GM23338 (cell line): ENCODE results near the gene ME1. TPM values are rescaled to one million over a fixed set of nuclear protein-coding genes. Genes with fewer than 3 reads are reported as not detected.

ENCODE experiments used
- ATAC-seq: fragments of 200-7000 bp; cut with Tn5 transposase; 3 replicates; pipeline ENCODE4 v1.9.1; 2020
- DNase-seq: peaks from one replicate; pipeline ENCODE4 v3.0.0-alpha.2; 2015; ENCODE audit warnings: low spot score
- H2AFZ ChIP-seq: fragments of 200-600 bp; sonication (generic); 2 replicates; pipeline ENCODE4 v1.8.0; 2016; ENCODE audit warnings: antibody characterized with exemption, mild to moderate bottlenecking, moderate library complexity
- H3F3A ChIP-seq: fragments of 200-600 bp; sonication (generic); replicated peaks from 2 replicates; pipeline ENCODE4 v1.8.0; 2017; ENCODE audit warnings: antibody characterized with exemption, mixed run types, low read depth
- H3K27ac ChIP-seq: fragments of 200-600 bp; sonication (generic); 2 replicates; pipeline ENCODE4 v1.6.1; 2016; ENCODE audit warnings: low read depth
- H3K27me3 ChIP-seq: fragments of 200-600 bp; sonication (generic); 2 replicates; pipeline ENCODE4 v1.8.0; 2016; ENCODE audit warnings: mild to moderate bottlenecking, mixed run types, moderate library complexity; ENCODE audit not compliant: insufficient read depth
- H3K36me3 ChIP-seq: fragments of 200-600 bp; sonication (generic); 2 replicates; pipeline ENCODE4 v1.8.0; 2016; ENCODE audit warnings: mild to moderate bottlenecking; ENCODE audit not compliant: insufficient read depth
- H3K4me1 ChIP-seq: fragments of 200-600 bp; sonication (generic); 2 replicates; pipeline ENCODE4 v1.8.0; 2016; ENCODE audit warnings: mild to moderate bottlenecking, moderate library complexity; ENCODE audit not compliant: insufficient read depth
- H3K4me2 ChIP-seq: fragments of 200-600 bp; sonication (generic); 2 replicates; pipeline ENCODE4 v1.7.1; 2017; ENCODE audit warnings: mixed run types
- H3K4me3 ChIP-seq: fragments of 200-600 bp; sonication (generic); 2 replicates; pipeline ENCODE4 v1.6.1; 2016; ENCODE audit warnings: mixed run types
- H3K79me2 ChIP-seq: fragments of 200-600 bp; sonication (generic); replicated peaks from 2 replicates; pipeline ENCODE4 v1.8.0; 2017; ENCODE audit warnings: mild to moderate bottlenecking; ENCODE audit not compliant: insufficient read depth
- H3K9me2 ChIP-seq: fragments of 200-600 bp; sonication (generic); 2 replicates; pipeline ENCODE4 v1.8.0; 2017; ENCODE audit not compliant: insufficient read depth
- H4K20me1 ChIP-seq: fragments of 200-600 bp; sonication (generic); replicated peaks from 2 replicates; pipeline ENCODE4 v1.8.0; 2017; ENCODE audit warnings: mild to moderate bottlenecking; ENCODE audit not compliant: insufficient read depth
- H3K27ac Mint-ChIP-seq: 2 replicates; pipeline ENCODE4 v1.8.0; 2020; ENCODE audit warnings: inconsistent platforms, mild to moderate bottlenecking, moderate library complexity, mixed read lengths
- H3K27me3 Mint-ChIP-seq: 3 replicates; pipeline ENCODE4 v1.8.0; 2022; ENCODE audit warnings: low read depth, mild to moderate bottlenecking, moderate library complexity, mixed read lengths, inconsistent platforms; ENCODE audit not compliant: insufficient read depth, poor library complexity
- H3K36me3 Mint-ChIP-seq: 3 replicates; pipeline ENCODE4 v1.8.0; 2021; ENCODE audit warnings: low read depth, mild to moderate bottlenecking, inconsistent platforms, moderate library complexity, mixed read lengths
- H3K4me1 Mint-ChIP-seq: 3 replicates; pipeline ENCODE4 v1.8.0; 2020; ENCODE audit warnings: mild to moderate bottlenecking, inconsistent platforms, mixed read lengths
- H3K4me3 Mint-ChIP-seq: 3 replicates; pipeline ENCODE4 v1.8.0; 2021; ENCODE audit warnings: moderate library complexity, mild to moderate bottlenecking, inconsistent platforms, mixed read lengths
- H3K9me3 Mint-ChIP-seq: 3 replicates; pipeline ENCODE4 v1.8.0; 2020; ENCODE audit warnings: moderate library complexity, mild to moderate bottlenecking, inconsistent platforms, mixed read lengths
- CREB1 ChIP-seq: fragments of 250-450 bp; sonication (Bioruptor Pico); IDR thresholded peaks from 2 replicates; pipeline ENCODE4 v1.5.0; 2020; ENCODE audit warnings: low read depth, mild to moderate bottlenecking, moderate library complexity
- EZH2 ChIP-seq: fragments of 200-600 bp; sonication (generic); IDR thresholded peaks from one replicate; pipeline ENCODE4 v1.8.0; 2017; ENCODE audit warnings: antibody characterized with exemption, mild to moderate bottlenecking, low read depth; ENCODE audit not compliant: unreplicated experiment
- JUNB ChIP-seq: IDR thresholded peaks from one replicate; pipeline ENCODE4 v1.6.1; 2016; ENCODE audit warnings: antibody characterized with exemption; ENCODE audit not compliant: unreplicated experiment
- NANOG ChIP-seq: IDR thresholded peaks from 2 replicates; pipeline ENCODE4 v1.6.1; 2016; ENCODE audit warnings: antibody characterized with exemption, borderline replicate concordance
- POLR2AphosphoS5 ChIP-seq: IDR thresholded peaks from 2 replicates; pipeline ENCODE4 v1.6.1; 2016; ENCODE audit warnings: antibody characterized with exemption, low read depth
- STAT1 ChIP-seq: IDR thresholded peaks from one replicate; pipeline ENCODE4 v1.6.1; 2016; ENCODE audit warnings: antibody characterized with exemption; ENCODE audit not compliant: unreplicated experiment
- ZNF114 ChIP-seq: fragments of 250-450 bp; sonication (Bioruptor Pico); IDR thresholded peaks from 2 replicates; pipeline ENCODE4 v1.5.0; 2020; ENCODE audit warnings: mild to moderate bottlenecking, moderate library complexity
- ZNF331 ChIP-seq: fragments of 250-450 bp; sonication (Bioruptor Pico); IDR thresholded peaks from 2 replicates; pipeline ENCODE4 v1.5.0; 2020; ENCODE audit warnings: low read depth, mild to moderate bottlenecking, moderate library complexity
- ZNF462 ChIP-seq: fragments of 250-450 bp; sonication (Bioruptor Pico); IDR thresholded peaks from 2 replicates; pipeline ENCODE4 v1.5.0; 2020; ENCODE audit warnings: mild to moderate bottlenecking, moderate library complexity
- polyA plus RNA-seq: library from polyadenylated mRNA; unstranded; fragments of >200 nt; fragmentation: Nextera tagmentation; extraction: Ambion mirVana; gene quantifications from 2 replicates; pipeline ENCODE4 v1.2.1, GENCODE V29; 2016
- total RNA-seq: library from RNA; depleted of rRNA; stranded (reverse); fragments of >200 nt; shearing (Covaris generic); gene quantifications from 2 replicates; pipeline ENCODE4 v1.2.3, GENCODE V29; 2014
- TF ChIP-seq, protein P1 (sequence below): IDR thresholded peaks from 2 replicates; pipeline ENCODE4 v1.6.1; 2016; ENCODE audit warnings: antibody characterized with exemption
- TF ChIP-seq, protein P2 (sequence below): IDR thresholded peaks from one replicate; pipeline ENCODE4 v1.6.1; 2018; ENCODE audit warnings: antibody characterized with exemption; ENCODE audit not compliant: unreplicated experiment

ME1 gene
- total and polyA plus RNA-seq, 2 experiments from 2014 or later = 6.4 to 8.0 TPM

GRCh38 chr6:83431545-83432155, 799 bp upstream of the ME1 start:
- Histone ChIP-seq H2AFZ (peak overlapping the region; percentile 94), H3K9me2 (no peaks in the 10 kb centered on the region), H3K79me2 (peaks cover 33% of the 10 kb centered on the region), H4K20me1 (no peaks in the 10 kb centered on the region), H3F3A (no peaks in the 10 kb centered on the region), H3K4me3 (peak overlapping the region; percentile 80), H3K27me3 (peaks cover 7% of the 10 kb centered on the region; the same call in 1 of the 2 replicates), H3K36me3 (no peaks in the 10 kb centered on the region), H3K27ac (no peak overlapping the region), H3K4me2 (peak overlapping the region; percentile 85), H3K4me1 (peaks cover 12% of the 10 kb centered on the region)
- DNase-seq = peak; percentile 44
- Mint-ChIP-seq H3K9me3 (no peaks in the 10 kb centered on the region), H3K27ac (peak overlapping the region; percentile 95), H3K27me3 (peaks cover 13% of the 10 kb centered on the region), H3K4me3 (peak overlapping the region; percentile 85), H3K4me1 (peaks cover 19% of the 10 kb centered on the region; the same call in 2 of the 3 replicates), H3K36me3 (no peaks in the 10 kb centered on the region)
- TF ChIP-seq ZNF331 (no peak), ZNF462 (CRISPR knock-in tag) (no peak), NANOG (no peak), CREB1 (CRISPR knock-in tag) (no peak), STAT1 (no peak), JUNB (no peak), ZNF114 (CRISPR knock-in tag) (no peak), EZH2 (no peak), POLR2AphosphoS5 (no peak)
- TF ChIP-seq, protein P1, sequence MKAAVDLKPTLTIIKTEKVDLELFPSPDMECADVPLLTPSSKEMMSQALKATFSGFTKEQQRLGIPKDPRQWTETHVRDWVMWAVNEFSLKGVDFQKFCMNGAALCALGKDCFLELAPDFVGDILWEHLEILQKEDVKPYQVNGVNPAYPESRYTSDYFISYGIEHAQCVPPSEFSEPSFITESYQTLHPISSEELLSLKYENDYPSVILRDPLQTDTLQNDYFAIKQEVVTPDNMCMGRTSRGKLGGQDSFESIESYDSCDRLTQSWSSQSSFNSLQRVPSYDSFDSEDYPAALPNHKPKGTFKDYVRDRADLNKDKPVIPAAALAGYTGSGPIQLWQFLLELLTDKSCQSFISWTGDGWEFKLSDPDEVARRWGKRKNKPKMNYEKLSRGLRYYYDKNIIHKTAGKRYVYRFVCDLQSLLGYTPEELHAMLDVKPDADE = no peak
- TF ChIP-seq, protein P2, sequence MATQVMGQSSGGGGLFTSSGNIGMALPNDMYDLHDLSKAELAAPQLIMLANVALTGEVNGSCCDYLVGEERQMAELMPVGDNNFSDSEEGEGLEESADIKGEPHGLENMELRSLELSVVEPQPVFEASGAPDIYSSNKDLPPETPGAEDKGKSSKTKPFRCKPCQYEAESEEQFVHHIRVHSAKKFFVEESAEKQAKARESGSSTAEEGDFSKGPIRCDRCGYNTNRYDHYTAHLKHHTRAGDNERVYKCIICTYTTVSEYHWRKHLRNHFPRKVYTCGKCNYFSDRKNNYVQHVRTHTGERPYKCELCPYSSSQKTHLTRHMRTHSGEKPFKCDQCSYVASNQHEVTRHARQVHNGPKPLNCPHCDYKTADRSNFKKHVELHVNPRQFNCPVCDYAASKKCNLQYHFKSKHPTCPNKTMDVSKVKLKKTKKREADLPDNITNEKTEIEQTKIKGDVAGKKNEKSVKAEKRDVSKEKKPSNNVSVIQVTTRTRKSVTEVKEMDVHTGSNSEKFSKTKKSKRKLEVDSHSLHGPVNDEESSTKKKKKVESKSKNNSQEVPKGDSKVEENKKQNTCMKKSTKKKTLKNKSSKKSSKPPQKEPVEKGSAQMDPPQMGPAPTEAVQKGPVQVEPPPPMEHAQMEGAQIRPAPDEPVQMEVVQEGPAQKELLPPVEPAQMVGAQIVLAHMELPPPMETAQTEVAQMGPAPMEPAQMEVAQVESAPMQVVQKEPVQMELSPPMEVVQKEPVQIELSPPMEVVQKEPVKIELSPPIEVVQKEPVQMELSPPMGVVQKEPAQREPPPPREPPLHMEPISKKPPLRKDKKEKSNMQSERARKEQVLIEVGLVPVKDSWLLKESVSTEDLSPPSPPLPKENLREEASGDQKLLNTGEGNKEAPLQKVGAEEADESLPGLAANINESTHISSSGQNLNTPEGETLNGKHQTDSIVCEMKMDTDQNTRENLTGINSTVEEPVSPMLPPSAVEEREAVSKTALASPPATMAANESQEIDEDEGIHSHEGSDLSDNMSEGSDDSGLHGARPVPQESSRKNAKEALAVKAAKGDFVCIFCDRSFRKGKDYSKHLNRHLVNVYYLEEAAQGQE = no peak
- peak; percentile 51 for ATAC-seq
